K562 (cell line): Measurements from ENCODE around the gene FIBP. TPM values are rescaled to one million over a fixed set of nuclear protein-coding genes. Genes with fewer than 3 reads are reported as not detected.

Experiments used
- BDP1 ChIP-seq: IDR thresholded peaks from 3 replicates; pipeline ENCODE4 v1.6.1; 2011; ENCODE audit not compliant: insufficient read length, insufficient read depth
- CAMTA2 ChIP-seq: fragments of 250-450 bp; sonication (Bioruptor Pico); conservative IDR thresholded peaks from 2 replicates; pipeline ENCODE4 v1.5.1; 2022
- CREB1 ChIP-seq, 2 experiments: sonication (generic) in 1 of 2; formaldehyde crosslinking in 1 of 2; IDR thresholded peaks; 2 replicates each; pipeline versions ENCODE4 v1.6.1 to v1.8.0; 2012 to 2022; ENCODE audit warnings: inconsistent platforms in 1 of 2, mild to moderate bottlenecking in 1 of 2, missing genetic modification reagents in 1 of 2, moderate library complexity in 1 of 2
- CREM ChIP-seq: IDR thresholded peaks from 2 replicates; pipeline ENCODE4 v1.6.1; 2014; ENCODE audit warnings: antibody characterized with exemption, low read depth
- DIDO1 ChIP-seq: fragments of 450-650 bp; IDR thresholded peaks from 2 replicates; pipeline ENCODE4 v1.6.1; 2016; ENCODE audit warnings: low read depth, missing biosample characterization, missing genetic modification characterization
- GABPA ChIP-seq: fragments of 200-800 bp; sonication (Bioruptor generic); conservative IDR thresholded peaks from 2 replicates; pipeline ENCODE4 v1.6.1; 2016; ENCODE audit warnings: low read depth, missing genetic modification characterization, missing compliant biosample characterization
- NCOA2 ChIP-seq, 2 experiments: fragments of 450-650 bp; IDR thresholded peaks; 2 replicates each; pipeline ENCODE4 v1.6.1; 2018; ENCODE audit warnings: mild to moderate bottlenecking in 2 of 2, moderate library complexity in 1 of 2; ENCODE audit not compliant: partially characterized antibody in 2 of 2
- NFRKB ChIP-seq: fragments of 450-650 bp; IDR thresholded peaks from 2 replicates; pipeline ENCODE4 v1.6.1; 2016; ENCODE audit warnings: low read depth
- RB1 ChIP-seq: fragments of 450-650 bp; IDR thresholded peaks from 2 replicates; pipeline ENCODE4 v1.6.1; 2017; ENCODE audit warnings: low read depth, mild to moderate bottlenecking
- SAFB2 ChIP-seq: fragments of 200-400 bp; formaldehyde crosslinking; IDR thresholded peaks from 2 replicates; pipeline ENCODE4 v1.6.1; 2018; ENCODE audit warnings: borderline replicate concordance, low read length, low read depth, moderate library complexity; ENCODE audit not compliant: severe bottlenecking
- SP1 ChIP-seq: sonication (generic); formaldehyde crosslinking; IDR thresholded peaks from 2 replicates; pipeline ENCODE4 v1.8.1; 2022; ENCODE audit warnings: mild to moderate bottlenecking, missing genetic modification reagents
- SRSF3 ChIP-seq: fragments of 200-400 bp; formaldehyde crosslinking; IDR thresholded peaks from 2 replicates; pipeline ENCODE4 v1.6.1; 2016; ENCODE audit warnings: mild to moderate bottlenecking, low read length, moderate library complexity; ENCODE audit not compliant: insufficient read depth
- TAL1 ChIP-seq: fragments of 450-650 bp; IDR thresholded peaks from 2 replicates; pipeline ENCODE4 v1.6.1; 2016; ENCODE audit warnings: mild to moderate bottlenecking
- XRCC4 ChIP-seq: IDR thresholded peaks from one replicate; pipeline ENCODE4 v1.6.1; 2011; ENCODE audit not compliant: insufficient read depth, insufficient read length; ENCODE audit errors: extremely low read depth
- XRCC5 ChIP-seq: fragments of 200-400 bp; formaldehyde crosslinking; IDR thresholded peaks from 2 replicates; pipeline ENCODE4 v1.6.1; 2017; ENCODE audit warnings: low read depth, mild to moderate bottlenecking, low read length
- ZNF408 ChIP-seq: fragments of 250-450 bp; sonication (Bioruptor Pico); IDR thresholded peaks from 2 replicates; pipeline ENCODE4 v1.4.0; 2020; ENCODE audit warnings: low read depth, mild to moderate bottlenecking, moderate library complexity
- ZNF696 ChIP-seq: fragments of 250-450 bp; sonication (Bioruptor Pico); conservative IDR thresholded peaks from 2 replicates; pipeline ENCODE4 v1.4.0; 2020; ENCODE audit warnings: mild to moderate bottlenecking, moderate library complexity
- ZNF79 ChIP-seq: fragments of 250-450 bp; sonication (Bioruptor Pico); IDR thresholded peaks from 2 replicates; pipeline ENCODE4 v1.4.0; 2020; ENCODE audit warnings: low read depth, mild to moderate bottlenecking, moderate library complexity
- polyA plus RNA-seq, 8 experiments: library from polyadenylated mRNA; depleted of rRNA in 4 of 8; stranded (reverse) in 5 of 8; unstranded in 3 of 8; fragments of >200 nt; fragmentation: Nextera tagmentation in 2 of 8; fragmentation: Illumina TruSeq in 1 of 8; extraction: Ambion mirVana in 2 of 8; extraction: Trizol in 1 of 8; gene quantifications; 2 replicates each; pipeline versions ENCODE4 v1.2.1 to v1.2.3, GENCODE V29; 2011 to 2014; ENCODE audit warnings: inconsistent platforms in 1 of 8, missing spikeins in 1 of 8
- total RNA-seq, 7 experiments: library from RNA; depleted of rRNA in 6 of 7; stranded (reverse); fragments of >200 nt in 6 of 7; fragmentation: Illumina TruSeq in 2 of 7; extraction: Trizol in 2 of 7; gene quantifications; 2 replicates each; pipeline versions ENCODE4 v1.2.1 to v1.2.3, GENCODE V29; 2011 to 2021; ENCODE audit warnings: low replicate concordance in 1 of 7
- TF ChIP-seq, protein P1 (sequence below): fragments of 450-650 bp; formaldehyde crosslinking; IDR thresholded peaks from 2 replicates; pipeline ENCODE4 v1.4.0; 2022; ENCODE audit warnings: missing genetic modification characterization
- TF ChIP-seq, protein P2 (sequence below): fragments of 250-450 bp; sonication (Bioruptor Pico); IDR thresholded peaks from 2 replicates; pipeline ENCODE4 v1.8.0; 2021; ENCODE audit warnings: borderline replicate concordance, mild to moderate bottlenecking, moderate library complexity; ENCODE audit not compliant: poor library complexity, severe bottlenecking
- TF ChIP-seq, protein P3 (sequence below): fragments of 200-800 bp; sonication (Bioruptor generic); IDR thresholded peaks from 2 replicates; pipeline ENCODE4 v1.6.1; 2017; ENCODE audit warnings: missing genetic modification characterization, missing compliant biosample characterization
- TF ChIP-seq, protein P4 (sequence below): sonication (generic); formaldehyde crosslinking; IDR thresholded peaks from 2 replicates; pipeline ENCODE4 v1.8.0; 2023; ENCODE audit warnings: mild to moderate bottlenecking, missing genetic modification reagents
- TF ChIP-seq, protein P5 (sequence below): fragments of 450-650 bp; formaldehyde crosslinking; IDR thresholded peaks from 2 replicates; pipeline ENCODE4 v1.4.0; 2022; ENCODE audit warnings: missing genetic modification characterization

The FIBP gene
- total and polyA plus RNA-seq, 9 of the 15 experiments (the other 6 are each of a cell fraction or from before 2014, with no cell fraction given), result 41.2 to 79.2 (median 48.6) TPM

DNA sequence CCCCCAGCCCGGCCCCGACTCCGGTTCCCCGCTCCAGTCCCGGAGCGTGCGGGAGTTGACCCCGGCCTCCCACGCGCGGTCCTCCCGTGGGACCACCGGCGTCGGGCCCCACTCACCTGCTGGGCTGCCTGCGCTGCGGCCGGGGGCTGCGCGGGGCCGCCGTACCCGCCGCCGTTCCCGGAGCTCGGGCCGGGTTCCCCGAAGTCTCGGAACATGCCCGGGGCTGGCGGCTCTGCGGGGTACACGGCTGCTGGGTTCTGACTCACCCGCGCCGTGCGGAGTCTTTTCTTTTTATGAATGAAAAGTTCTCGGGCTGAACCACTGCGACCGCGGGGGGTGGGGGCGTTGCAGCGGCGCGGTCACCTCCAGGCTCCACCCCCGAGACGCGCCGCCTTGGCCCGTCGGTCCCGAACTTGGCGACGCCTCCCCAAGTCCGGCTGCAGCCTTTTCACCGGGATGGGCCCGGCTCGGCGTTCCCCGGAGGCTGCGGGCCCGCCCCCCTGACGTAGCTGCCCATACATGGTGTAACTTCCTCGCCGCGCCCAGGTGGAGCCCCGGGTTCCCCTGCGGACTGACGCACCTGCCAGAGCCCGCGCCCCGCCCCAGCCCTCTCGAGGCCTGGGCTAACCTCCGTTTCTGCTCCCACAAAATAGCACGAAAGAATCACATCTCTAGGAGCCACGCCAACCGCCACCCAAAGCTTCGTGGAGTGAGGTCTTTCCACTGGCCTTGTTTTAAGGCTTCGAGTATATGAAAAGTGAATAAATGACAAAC is 12.0 kb upstream of the FIBP start, which contains the start of gene FOSL1 (continued):
- TF ChIP-seq, protein P1, sequence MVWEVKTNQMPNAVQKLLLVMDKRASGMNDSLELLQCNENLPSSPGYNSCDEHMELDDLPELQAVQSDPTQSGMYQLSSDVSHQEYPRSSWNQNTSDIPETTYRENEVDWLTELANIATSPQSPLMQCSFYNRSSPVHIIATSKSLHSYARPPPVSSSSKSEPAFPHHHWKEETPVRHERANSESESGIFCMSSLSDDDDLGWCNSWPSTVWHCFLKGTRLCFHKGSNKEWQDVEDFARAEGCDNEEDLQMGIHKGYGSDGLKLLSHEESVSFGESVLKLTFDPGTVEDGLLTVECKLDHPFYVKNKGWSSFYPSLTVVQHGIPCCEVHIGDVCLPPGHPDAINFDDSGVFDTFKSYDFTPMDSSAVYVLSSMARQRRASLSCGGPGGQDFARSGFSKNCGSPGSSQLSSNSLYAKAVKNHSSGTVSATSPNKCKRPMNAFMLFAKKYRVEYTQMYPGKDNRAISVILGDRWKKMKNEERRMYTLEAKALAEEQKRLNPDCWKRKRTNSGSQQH, result no peak
- TF ChIP-seq, protein P2, sequence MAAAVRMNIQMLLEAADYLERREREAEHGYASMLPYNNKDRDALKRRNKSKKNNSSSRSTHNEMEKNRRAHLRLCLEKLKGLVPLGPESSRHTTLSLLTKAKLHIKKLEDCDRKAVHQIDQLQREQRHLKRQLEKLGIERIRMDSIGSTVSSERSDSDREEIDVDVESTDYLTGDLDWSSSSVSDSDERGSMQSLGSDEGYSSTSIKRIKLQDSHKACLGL (CRISPR knock-in tag), result no peak
- TF ChIP-seq ZNF79 (CRISPR knock-in tag) (no peak), BDP1 (no peak), XRCC5 (no peak), NFRKB (no peak), CREB1 (IDR thresholded peaks at IDR 0.05) (peak; percentile 86), CREB1 (CRISPR knock-in tag; IDR thresholded peaks at IDR 0.05) (peak; percentile 86), CREM (peak; percentile 95), GABPA (0 out of 2 replicates have a peak, but pooled peaks have one; percentile 26), DIDO1 (tag) (no peak), SAFB2 (no peak), NCOA2 (IDR thresholded peaks at IDR 0.05; ENCODE audit: partially characterized antibody in 2 of 2) (no peak), SP1 (CRISPR knock-in tag) (peak; percentile 89), TAL1 (no peak), ZNF408 (CRISPR knock-in tag) (no peak), ZNF696 (CRISPR knock-in tag) (no peak), XRCC4 (no peak), RB1 (peak; percentile 67; the same call in 1 of the 2 replicates), CAMTA2 (CRISPR knock-in tag) (no peak), SRSF3 (no peak)
- TF ChIP-seq, protein P3, sequence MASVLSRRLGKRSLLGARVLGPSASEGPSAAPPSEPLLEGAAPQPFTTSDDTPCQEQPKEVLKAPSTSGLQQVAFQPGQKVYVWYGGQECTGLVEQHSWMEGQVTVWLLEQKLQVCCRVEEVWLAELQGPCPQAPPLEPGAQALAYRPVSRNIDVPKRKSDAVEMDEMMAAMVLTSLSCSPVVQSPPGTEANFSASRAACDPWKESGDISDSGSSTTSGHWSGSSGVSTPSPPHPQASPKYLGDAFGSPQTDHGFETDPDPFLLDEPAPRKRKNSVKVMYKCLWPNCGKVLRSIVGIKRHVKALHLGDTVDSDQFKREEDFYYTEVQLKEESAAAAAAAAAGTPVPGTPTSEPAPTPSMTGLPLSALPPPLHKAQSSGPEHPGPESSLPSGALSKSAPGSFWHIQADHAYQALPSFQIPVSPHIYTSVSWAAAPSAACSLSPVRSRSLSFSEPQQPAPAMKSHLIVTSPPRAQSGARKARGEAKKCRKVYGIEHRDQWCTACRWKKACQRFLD (CRISPR knock-in tag), result peak; percentile 68
- TF ChIP-seq, protein P4, sequence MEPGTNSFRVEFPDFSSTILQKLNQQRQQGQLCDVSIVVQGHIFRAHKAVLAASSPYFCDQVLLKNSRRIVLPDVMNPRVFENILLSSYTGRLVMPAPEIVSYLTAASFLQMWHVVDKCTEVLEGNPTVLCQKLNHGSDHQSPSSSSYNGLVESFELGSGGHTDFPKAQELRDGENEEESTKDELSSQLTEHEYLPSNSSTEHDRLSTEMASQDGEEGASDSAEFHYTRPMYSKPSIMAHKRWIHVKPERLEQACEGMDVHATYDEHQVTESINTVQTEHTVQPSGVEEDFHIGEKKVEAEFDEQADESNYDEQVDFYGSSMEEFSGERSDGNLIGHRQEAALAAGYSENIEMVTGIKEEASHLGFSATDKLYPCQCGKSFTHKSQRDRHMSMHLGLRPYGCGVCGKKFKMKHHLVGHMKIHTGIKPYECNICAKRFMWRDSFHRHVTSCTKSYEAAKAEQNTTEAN (CRISPR knock-in tag), result no peak
- TF ChIP-seq, protein P5, sequence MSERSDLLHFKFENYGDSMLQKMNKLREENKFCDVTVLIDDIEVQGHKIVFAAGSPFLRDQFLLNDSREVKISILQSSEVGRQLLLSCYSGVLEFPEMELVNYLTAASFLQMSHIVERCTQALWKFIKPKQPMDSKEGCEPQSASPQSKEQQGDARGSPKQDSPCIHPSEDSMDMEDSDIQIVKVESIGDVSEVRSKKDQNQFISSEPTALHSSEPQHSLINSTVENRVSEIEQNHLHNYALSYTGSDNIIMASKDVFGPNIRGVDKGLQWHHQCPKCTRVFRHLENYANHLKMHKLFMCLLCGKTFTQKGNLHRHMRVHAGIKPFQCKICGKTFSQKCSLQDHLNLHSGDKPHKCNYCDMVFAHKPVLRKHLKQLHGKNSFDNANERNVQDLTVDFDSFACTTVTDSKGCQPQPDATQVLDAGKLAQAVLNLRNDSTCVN, result no peak
